Left ventricle myocardium superior (tissue), 1 donor: ENCODE measurements around the gene EDNRA. TPM values are rescaled to one million over a fixed set of nuclear protein-coding genes. Genes with fewer than 3 reads are reported as not detected.

Source experiments
- ATAC-seq: fragments of 200-7000 bp; cut with Tn5 transposase; one replicate; pipeline ENCODE4 v1.9.1; 2020; ENCODE audit warnings: mild to moderate bottlenecking, moderate library complexity
- DNase-seq: peaks from one replicate; pipeline ENCODE4 v3.0.0-alpha.2; 2020
- intact Hi-C: fragments of 100-400 bp; cut with micrococcal nuclease; formaldehyde crosslinking; loops from one replicate; pipeline ENCODE4 v1.11.0; 2022
- total RNA-seq: library from RNA; stranded (reverse); fragmentation: NEBNext Ultra II Directional; extraction: Animal tissue kit (Norgen Biotek cat#: 25700); gene quantifications from one replicate; pipeline ENCODE4 v1.2.1, GENCODE V29; 2021
- donor health status: DM: no; HTN: yes; CAD: no; lungs with severe emphysema.

EDNRA gene
- total RNA-seq, 1 donor from 2014 or later: 6.1 TPM

GRCh38 chr4:147581606-147582350 lies 100.9 kb downstream of the EDNRA start:
- no peak for DNase-seq
- no peak for ATAC-seq
- intact Hi-C loops: no loop called here

- intact Hi-C loops: no loop called here
- no peak for DNase-seq
- ATAC-seq: no peak
Measured at GRCh38 chr4:147582386-147583060, 101.6 kb downstream of the EDNRA start.

- no peak for DNase-seq
- intact Hi-C loops: no loop called here
- no peak for ATAC-seq
Measured at GRCh38 chr4:147583876-147584275, 103.0 kb downstream of the EDNRA start.

GRCh38 chr4:147586032-147586431 lies 105.1 kb downstream of the EDNRA start:
- no peak for DNase-seq
- no peak for ATAC-seq
- intact Hi-C loops: no loop called here

GRCh38 chr4:147586637-147587036 lies 105.7 kb downstream of the EDNRA start:
- ATAC-seq: no peak
- intact Hi-C loops: no loop called here
- DNase-seq: no peak

GRCh38 chr4:147587041-147587440 lies 106.1 kb downstream of the EDNRA start:
- intact Hi-C loops: no loop called here
- no peak for ATAC-seq
- no peak for DNase-seq

- intact Hi-C loops: loop anchor here (2.0 kb wide), 1 partner anchor 429 kb away; no protein-coding TSS in a partner anchor
- DNase-seq: no peak
- ATAC-seq: no peak
Measured at GRCh38 chr4:147589586-147589985, 108.7 kb downstream of the EDNRA start.

- intact Hi-C loops: loop anchor here (5.0 to 10.0 kb wide), 2 partner anchors 478 to 566 kb away; no protein-coding TSS in a partner anchor
- ATAC-seq (peak; percentile 58), DNase-seq (peak; percentile 56)
Measured at GRCh38 chr4:147590249-147590920, 109.5 kb downstream of the EDNRA start.

GRCh38 chr4:147591106-147591505 lies 110.2 kb downstream of the EDNRA start:
- intact Hi-C loops: loop anchor here (5.0 to 10.0 kb wide), 2 partner anchors 479 to 566 kb away; no protein-coding TSS in a partner anchor
- DNase-seq: no peak
- ATAC-seq: no peak

- ATAC-seq (no peak), DNase-seq (no peak)
- intact Hi-C loops: loop anchor here (5.0 to 10.0 kb wide), 2 partner anchors 482 to 569 kb away; no protein-coding TSS in a partner anchor
Measured at GRCh38 chr4:147594107-147594506, 113.2 kb downstream of the EDNRA start.

Other genes starting within 250 kb of the EDNRA start
- 25.9 TPM for gene TMEM184C, start 136.3 kb downstream of the EDNRA start, total RNA-seq
- gene PRMT9, start 203.1 kb downstream of the EDNRA start, total RNA-seq: 5.1 TPM